HG03039 (cell line): ENCODE results near the gene MTURN.
"Not testable (repeated sequence)": the region's sequence is repeated elsewhere in the genome, so short reads cannot be mapped to it uniquely, and the experiment has no call there.

Experiments
- ATAC-seq: cut with Tn5 transposase; IDR thresholded peaks from one replicate; pipeline ENCODE4 v1.9.1; 2021; ENCODE audit warnings: mild to moderate bottlenecking, moderate library complexity; ENCODE audit not compliant: unreplicated experiment

The MTURN gene

GRCh38 chr7:30177186-30177585 is 42.4 kb downstream of the MTURN start:
- no peak for ATAC-seq

GRCh38 chr7:30177965-30178364 is 43.2 kb downstream of the MTURN start:
- ATAC-seq, result no peak

GRCh38 chr7:30178748-30179436 is 44.1 kb downstream of the MTURN start:
- peak; percentile 86 for ATAC-seq

- ATAC-seq, result no peak
Observed at GRCh38 chr7:30180718-30181117, 45.9 kb downstream of the MTURN start.

GRCh38 chr7:30181211-30181610 is 46.4 kb downstream of the MTURN start:
- no peak for ATAC-seq

- no peak for ATAC-seq
Observed at GRCh38 chr7:30181736-30182522, 47.1 kb downstream of the MTURN start.

- no peak for ATAC-seq
Observed at GRCh38 chr7:30182814-30183213, 48.0 kb downstream of the MTURN start.

GRCh38 chr7:30183749-30184369 is 49.1 kb downstream of the MTURN start:
- no peak for ATAC-seq

GRCh38 chr7:30184791-30185487 is 50.2 kb downstream of the MTURN start:
- ATAC-seq, result no peak

- ATAC-seq, result no peak
Observed at GRCh38 chr7:30185496-30185895, 50.7 kb downstream of the MTURN start.

GRCh38 chr7:30186725-30187124 is 51.9 kb downstream of the MTURN start:
- ATAC-seq, result no peak

GRCh38 chr7:30187513-30187912 is 52.7 kb downstream of the MTURN start:
- ATAC-seq, result no peak

GRCh38 chr7:30188381-30188780 is 53.6 kb downstream of the MTURN start:
- ATAC-seq, result not testable (repeated sequence)

- no peak for ATAC-seq
Observed at GRCh38 chr7:30188811-30189210, 54.0 kb downstream of the MTURN start.

- ATAC-seq, result no peak
Observed at GRCh38 chr7:30191809-30192208, 57.0 kb downstream of the MTURN start.

- ATAC-seq, result no peak
Observed at GRCh38 chr7:30193336-30193943, 58.7 kb downstream of the MTURN start.

GRCh38 chr7:30196408-30196807 is 61.6 kb downstream of the MTURN start:
- ATAC-seq, result no peak

- ATAC-seq, result no peak
Observed at GRCh38 chr7:30197438-30197837, 62.7 kb downstream of the MTURN start.

GRCh38 chr7:30199271-30199670 is 64.5 kb downstream of the MTURN start:
- ATAC-seq, result no peak

GRCh38 chr7:30200591-30200990 is 65.8 kb downstream of the MTURN start:
- ATAC-seq, result no peak

GRCh38 chr7:30201161-30201666 is 66.4 kb downstream of the MTURN start:
- ATAC-seq, result no peak
